HG02885 (cell line): ENCODE data around the gene SMAD6.
"Not testable (repeated sequence)": the region's sequence is repeated elsewhere in the genome, so short reads cannot be mapped to it uniquely, and the experiment has no call there.

Experiments used
- ATAC-seq: cut with Tn5 transposase; IDR thresholded peaks from one replicate; pipeline ENCODE4 v1.9.1; 2021; ENCODE audit warnings: mild to moderate bottlenecking; ENCODE audit not compliant: unreplicated experiment, poor library complexity

Gene SMAD6

DNA sequence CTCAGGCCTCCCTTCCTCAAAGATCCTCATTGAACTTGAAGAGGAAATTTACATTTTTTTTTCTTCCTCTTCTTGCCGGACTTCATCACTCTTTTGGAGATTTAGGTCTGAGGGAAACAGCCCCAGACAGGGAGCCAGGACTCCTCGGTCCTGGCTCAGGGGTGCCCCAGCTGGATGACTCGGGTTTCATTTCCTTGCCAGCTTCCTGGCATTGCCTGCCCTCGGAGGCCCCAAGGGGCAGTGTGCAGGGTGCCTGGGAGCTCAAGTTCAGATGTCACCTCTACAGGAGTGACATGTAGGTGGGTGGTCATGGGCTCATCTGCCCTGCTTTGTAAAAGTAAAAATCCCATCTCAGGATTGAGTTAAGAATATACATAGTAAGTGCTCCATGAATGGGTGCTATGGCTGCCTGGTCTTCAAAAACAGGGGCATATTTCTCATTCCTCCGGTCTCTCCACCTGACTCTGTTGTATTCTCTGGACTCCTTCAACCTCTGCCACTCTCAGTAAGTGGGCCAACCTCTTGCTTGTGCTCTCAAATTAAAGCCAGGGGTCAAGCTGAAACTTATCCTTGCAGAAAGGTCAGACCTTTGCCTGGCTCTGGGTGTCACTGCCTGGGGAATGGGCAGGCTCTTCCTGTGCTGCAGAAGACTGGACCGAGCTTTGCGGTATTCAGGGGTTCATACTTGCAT is 51.8 kb downstream of the SMAD6 start:
- no peak for ATAC-seq

DNA sequence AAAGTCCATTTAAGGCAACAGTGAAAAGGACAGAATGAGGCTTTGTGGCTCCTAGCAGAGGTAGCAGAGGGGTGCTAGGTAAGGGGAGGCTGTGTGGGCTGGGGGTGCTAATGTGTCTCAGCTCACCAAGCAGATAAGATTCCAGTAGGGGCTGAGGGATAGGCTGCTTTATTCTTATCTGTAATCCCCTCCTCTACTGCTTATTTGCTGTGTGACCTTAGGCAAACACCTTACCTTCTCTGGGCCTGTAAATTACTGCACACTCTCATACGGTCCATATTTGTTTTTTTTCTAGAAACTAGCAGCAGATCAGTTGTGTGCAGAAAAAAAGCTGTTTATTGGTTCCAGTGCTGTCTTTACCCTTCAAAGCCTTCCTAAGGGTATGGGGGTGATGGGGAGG is 52.8 kb downstream of the SMAD6 start:
- ATAC-seq = no peak

DNA sequence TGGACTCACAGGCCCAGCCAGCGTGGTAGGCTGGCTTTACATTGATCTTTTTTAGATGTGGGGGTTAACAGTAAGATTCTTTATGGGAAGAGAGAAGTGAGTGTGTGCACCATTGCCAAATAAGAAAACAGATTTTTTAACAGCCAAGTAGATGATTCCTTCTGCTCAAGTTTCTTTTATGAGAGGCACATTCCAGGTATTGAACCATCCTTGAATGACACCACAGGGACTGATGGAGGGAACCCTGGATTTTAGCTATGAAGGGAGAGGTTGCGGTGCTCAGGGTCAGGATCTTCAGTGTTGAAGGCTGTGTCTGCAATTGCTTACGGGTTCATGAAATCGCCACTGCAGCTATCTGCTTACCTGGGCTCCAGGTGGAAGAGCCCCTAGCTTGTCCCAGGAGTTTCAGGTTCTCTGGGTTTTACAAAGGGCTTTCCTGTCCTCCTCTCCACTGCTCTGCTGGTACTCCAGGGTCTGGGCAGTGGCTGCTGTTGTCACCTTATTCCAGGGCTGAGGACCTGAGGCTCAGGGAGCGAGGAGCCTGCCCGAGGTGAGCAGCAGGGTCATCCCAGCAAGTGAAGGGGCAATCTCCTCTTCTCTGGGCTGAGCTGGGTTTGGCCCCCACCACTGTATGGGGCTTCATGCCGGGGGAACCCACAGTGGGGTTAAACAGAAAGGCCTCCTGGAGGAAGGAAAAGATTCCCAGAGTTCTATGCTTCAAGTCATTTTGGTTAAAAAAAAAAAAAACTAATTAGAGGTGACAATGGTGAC is 53.4 kb downstream of the SMAD6 start:
- no peak for ATAC-seq

DNA sequence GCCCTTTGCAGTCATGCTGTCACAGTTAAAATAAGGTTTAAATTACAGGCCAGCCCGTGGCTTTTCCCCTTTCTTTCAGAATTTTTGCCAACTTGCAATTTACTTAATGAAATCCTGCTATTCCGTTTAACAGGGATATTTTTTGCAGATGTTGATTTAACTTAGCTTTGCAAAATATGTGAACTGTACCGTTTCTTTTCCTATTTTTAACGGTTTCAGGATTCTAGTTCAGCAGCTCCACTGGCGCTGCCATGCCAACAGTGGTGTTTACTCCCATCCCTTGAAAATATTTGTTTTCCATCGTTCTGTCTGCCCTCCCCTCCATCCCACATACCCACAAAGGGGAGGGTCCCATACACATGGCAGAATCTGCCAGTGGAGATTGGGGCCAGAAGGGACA is 54.3 kb downstream of the SMAD6 start:
- no peak for ATAC-seq

DNA sequence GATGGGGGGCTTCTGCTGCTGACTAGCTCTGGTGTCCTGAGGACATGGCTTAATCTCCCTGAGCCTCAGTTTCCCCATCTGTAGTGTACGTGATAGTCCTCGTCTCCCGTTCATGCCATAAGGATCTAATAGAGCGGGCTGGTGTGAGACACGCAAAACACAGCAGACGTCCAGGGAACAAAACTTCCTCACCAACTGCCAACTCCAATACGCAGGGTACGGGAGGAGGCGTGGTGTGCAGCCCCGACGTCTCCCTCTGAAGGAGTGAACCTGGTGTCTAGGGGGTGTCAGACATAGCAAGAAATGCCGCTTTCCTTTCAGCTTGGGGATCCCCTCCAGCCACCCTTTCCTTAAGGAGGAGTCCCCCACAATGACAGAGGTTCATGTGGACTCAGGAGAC is 55.0 kb downstream of the SMAD6 start:
- ATAC-seq = no peak

DNA sequence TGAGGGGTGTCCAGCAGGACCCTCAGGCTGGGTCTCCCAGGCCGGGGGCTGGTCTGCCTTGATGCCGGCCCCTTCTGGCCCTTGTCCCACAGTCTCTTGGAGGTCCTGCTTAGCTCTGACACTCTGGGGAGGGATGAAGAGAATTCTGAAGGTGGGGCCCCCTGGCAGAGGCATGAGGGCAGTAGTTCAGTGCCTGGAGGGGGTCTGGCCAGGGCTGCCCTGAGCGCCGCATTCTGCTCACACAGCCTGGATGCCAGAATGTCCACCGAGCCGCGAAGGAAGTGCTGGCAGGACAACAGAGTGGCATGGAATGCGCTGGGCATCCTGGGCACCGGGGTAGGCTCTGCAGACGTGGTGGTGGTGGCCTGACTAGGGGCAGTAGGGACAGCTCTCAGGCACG is 55.5 kb downstream of the SMAD6 start:
- no peak for ATAC-seq

DNA sequence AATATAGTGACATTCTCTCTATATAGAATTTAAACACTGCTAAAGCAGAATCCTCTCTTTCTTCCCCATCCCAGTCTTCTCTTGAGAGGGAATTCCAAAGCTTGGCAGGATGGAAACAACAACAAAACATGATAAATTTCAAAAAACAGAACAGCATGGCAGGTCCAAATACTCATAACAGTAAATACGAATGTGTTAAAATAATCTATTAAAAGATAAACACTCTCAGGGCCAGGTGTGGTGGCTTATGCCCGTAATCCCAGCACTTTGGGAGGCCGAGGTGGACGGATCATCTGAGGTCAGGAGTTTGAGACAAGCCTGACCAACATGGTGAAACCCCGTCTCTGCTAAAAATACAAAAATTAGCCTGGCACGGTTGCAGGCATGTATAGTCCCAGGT is 56.2 kb downstream of the SMAD6 start:
- ATAC-seq = not testable (repeated sequence)

DNA sequence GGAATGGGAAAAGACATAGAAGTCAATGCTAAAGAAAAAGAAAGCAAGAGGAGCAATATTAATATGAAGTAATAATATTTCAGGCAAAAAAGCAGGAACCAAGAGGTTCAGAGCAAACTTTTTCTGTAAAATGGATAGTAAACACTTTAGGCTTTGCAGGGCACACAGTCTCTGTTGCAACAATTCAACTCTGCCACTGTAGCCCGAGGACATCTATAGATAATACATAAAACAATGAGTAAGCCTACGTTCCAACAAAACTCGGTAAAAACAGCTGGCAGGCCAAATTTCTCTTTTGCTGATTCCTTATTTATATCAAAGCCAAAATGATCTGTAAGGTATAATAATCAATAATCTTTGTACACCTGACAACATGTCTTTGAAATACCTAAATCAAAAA is 56.8 kb downstream of the SMAD6 start:
- no peak for ATAC-seq

DNA sequence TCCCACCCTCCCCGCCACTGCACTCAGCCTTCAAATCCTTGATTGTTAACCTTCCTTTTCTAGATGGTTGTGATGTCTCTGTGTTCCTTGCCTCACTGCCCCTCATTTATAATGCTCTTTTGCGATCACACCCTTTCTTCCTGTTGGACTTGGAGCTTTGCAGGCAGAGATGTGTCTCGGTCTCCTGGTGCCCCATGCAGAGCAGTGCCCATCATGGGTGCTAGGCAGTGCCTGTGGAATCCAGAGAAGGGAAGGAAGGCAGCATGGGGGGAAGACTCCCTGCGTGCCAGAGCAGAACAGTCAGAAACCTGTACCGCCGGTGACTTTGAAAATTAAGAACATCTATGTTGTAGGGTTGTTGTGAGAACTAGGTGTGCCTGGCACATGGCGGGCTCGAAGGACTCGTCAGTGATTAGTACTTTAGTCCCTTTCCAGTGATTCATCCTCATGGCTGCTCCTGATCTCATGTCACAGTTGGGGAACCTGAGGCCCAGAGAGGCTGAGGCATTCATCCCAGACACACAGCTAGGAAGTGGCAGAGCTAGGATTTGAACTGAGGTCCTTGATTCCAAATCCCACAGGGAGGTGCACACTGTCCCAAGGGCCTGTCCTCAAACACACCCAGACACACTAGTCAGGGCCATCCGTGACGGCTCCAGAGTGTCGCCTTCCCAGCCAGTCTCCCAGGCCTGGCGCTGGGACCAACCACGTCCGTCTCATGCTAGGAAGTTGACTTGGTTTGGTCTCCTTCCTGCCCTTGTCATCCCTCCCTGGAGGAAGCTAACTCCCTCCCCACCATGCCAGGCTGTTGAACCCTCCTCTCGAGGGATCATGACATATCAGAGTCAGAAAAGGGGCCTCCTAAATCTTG is 58.3 kb downstream of the SMAD6 start:
- no peak for ATAC-seq

DNA sequence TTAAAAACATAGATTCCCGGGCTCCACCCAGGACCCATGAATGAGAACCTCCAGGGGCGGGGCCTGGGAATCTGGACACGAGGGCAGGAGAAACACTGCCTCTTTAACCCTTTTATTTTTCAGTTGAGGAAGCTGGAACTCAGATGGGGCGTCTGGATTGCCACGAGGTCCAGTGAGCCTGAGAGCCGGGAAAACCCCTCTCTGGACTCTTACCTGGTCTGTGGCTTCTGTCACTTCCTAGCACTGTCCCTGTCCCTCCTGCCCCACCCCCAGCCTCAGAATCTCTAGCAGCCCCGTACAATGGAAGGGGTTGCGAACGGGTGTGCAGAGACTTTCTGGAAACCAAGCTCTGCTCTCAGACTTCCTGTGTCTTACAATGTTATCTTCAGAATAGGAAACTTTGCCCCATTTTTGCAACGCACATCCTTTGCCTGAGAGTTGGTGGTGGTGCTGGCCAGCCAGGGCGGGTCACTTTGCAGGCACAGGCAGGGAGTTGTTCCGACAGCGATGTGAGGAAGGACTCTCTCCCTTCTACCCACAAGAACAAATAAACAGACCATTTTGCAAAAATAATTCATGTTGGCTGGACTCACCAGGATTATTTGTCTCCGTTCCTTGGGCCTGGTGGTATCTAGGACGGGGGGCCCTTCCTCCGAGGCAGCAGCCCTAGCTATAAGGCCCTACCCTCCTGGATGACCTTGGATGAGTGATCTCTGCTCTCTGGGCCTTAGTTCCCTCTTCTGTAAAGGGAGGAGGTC is 59.1 kb downstream of the SMAD6 start:
- no peak for ATAC-seq

DNA sequence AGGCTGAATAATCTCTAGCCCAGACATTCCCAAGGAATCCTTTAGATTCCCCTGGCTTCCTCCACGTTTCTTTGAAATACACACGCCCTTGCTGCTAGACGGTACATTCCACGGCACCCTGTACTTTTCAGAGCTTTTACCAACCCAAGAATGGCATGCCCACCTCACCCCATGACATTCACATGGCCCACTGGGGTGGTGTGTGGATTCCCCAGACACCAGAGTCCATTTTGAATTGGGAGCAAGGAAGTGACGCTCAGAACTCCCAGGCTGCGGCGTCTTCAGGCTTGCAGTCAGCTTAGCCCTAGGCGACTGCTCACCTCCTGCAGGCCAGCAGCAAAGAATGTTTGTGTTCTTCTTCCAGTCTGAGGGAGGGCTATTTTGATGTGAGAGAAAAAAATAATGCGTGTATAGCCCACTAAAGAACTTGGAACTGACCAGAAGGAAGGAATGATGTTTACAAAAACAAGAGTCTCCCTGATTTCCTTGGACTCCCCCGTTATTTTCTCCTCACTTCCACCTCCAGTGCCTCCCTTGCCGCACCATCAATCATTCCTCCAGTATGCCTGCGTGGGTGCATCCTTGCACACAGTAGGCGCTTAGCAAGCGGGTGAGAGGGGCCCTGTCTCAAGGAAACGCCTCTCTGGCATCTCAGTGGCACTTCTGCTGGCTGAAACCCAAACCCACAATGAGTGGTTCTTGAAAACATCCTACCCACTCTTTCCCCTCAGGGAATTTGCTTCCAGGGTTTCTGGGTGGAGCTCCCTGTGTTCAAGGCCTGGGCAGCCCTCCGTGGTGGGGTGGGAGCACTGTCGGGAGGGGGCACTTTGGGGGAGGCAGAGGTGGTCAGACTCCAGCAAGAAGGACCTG is 59.9 kb downstream of the SMAD6 start:
- ATAC-seq = no peak

DNA sequence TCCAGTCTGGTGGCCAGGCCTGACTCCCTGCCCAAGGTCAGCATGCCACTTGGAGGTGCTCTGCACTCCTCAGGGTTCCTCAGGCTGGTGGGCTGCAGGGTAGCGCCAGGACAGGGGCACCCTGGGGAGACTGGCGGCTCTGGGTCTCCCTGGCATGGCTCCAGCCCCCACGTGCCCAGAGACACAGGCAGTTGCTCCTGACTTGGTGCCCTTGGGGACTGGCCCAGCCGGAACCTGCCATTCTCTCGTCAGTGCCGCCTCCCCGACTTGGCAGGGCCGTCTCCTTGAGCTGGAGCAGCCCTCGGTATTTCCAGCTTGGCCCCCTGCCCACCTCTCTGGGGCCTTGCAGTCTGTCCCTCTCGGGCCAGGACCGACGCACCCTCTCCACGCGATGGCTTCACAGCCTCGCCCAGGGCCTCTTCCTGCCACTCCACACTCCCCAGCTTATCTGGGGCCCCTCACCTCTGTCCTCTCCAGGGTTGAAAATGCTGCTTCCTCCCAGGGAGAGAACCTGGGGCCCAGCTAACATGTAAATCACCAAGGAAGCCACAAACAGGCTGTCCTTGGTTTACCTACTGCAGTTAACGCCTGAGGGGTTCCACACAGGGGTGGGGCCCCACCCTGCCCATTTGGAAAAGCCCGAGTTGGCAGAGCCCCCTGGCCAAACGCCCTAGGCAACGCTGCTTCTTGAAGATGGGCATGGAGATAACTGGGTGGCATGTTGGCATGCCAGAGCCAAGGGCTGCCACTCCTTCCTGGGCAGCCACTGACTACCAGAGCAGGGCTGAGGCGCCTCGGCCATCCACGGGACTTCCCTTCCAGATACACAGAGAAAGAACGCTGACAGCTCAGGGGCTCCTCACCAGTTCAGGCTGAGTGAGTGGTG is 61.4 kb downstream of the SMAD6 start:
- no peak for ATAC-seq

DNA sequence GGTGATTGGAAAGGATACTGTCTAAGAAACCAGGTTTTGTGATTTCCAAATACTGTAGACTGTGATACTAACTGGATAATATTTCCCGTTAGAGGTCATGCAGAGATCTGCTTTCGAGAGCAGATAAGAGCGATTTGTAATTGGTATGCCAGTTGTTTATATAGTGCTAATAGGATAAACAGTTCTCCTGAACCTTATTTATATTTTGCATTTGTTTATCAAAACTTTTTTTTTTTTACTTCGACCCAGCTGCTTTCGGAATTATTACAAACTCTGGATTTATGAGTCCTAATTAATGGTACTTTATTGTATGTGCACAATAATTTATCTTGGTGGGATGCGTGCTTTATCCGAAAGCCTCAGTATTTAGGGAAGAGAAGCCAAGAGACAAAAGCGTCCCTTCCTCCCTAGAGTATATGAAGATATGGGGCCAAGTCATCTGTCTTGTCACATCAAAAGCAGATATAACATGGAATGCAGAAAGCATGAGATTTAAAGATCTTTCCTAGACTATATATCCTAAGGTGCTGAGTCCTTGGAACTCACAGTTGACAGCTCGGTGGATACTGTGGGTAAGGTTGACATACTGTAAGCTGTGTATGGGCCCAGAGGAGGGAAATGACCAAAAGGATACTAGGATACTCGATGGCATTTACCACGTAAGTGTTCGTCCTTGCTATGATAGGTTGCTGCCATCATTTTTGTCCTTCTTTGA is 62.2 kb downstream of the SMAD6 start:
- no peak for ATAC-seq

DNA sequence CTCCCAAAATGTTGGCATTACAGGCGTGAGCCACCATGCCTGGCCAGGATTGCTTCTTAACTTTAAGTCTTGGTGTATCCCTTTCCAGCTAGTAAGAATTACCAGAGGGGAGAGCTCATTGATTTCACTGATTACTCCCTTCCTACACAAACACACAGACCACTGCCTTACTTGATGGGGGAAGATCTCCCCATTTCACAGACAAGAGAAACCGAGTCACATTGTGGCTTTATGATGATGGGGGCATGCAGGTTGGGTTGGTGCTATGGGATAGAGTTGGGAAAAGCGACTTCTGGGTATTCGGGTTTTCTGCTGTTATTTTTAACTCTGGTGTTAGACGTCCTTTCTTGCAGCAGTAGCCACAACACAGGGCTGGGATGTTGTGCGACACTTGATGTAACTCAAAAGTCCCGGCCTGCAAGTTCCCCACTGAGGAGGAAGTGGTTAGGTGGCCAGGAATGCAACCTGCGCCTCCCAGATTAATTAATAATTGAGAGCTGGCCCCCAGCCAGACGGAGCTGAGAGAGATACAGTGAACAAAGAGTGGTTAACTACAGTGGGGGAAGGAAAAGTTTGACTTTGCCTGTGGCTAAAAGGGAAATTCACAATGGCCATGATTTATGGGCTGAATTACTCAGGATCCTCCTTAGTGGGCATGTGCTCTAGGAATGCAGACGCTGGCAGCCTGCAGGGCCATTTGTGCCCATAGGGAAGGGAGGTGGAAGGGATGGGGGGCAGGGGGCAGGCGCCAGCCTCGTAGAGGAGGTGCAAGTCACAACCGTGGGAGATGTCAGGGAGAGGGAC is 63.6 kb downstream of the SMAD6 start:
- no peak for ATAC-seq

DNA sequence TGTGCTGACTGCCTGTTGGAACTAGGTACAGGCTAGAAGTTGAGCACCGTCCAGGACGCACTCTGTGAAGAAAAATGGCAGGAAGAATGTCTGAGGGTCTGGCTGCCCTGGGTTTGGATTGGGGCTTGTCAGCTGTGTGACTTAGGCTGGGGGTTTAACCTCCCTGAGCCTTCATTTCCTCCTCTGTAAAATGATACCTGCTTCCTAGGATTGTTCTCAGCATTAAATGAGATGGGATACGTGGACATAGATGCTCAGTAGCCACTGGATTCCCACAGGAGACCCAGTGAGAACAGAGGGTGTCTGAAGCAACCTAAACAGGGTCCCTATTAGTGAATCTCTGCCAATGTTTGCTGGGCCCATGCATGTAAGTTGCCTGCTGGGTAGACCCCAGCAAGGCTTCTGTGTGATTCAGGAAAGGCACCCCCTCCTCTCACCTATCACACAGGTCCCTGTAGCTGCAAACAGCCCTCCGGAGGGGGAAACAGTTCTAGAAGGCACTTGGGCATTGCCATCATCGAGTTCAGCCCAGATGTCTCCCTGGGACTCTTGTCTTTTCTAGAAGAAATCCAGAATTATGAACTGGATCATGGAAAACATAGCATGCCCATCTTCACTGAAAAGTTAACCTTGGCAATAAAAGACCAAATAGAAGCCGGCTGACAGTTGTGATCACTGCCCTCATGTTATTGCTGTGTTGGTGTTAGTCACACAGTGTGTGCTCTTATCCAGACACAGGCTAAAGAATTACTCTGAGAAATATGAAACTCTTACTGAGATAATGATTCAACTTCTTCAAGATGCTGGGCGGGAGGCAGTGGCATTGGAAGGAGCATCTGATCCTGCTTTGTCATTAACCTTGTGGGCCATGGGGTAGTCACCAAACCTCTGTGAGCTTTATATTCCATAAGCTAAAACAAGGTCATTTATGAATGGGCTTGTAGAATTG is 64.5 kb downstream of the SMAD6 start:
- ATAC-seq = no peak

DNA sequence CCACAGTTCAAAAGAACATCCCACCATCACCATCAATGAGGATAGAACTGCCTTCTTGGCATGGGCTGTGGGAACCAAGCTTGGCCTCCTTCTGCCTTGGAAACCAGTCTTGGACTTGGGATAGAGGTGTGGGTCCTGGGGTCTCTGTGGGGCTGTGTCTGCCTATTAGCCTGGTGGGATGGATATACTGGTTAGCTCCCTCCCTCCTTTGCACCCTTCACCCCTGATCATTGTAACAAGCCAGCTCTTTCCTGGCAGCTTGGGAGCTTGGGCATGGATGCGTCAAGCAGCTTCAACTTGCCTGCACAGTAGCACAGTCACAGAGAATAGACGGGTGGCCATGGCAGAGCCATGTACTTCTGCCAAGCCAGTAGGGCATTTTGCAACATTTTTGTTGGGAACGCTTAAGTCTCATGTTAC is 65.2 kb downstream of the SMAD6 start:
- ATAC-seq = no peak
